Activated T-helper 1 cell treated with anti-CD3 and anti-CD28 coated beads, Interleukin-2, amount 50 U/mL, for 16 hours (primary cell): ENCODE data around the gene SNX4.
A peak's percentile ranks its signal among the peaks of the same experiment; 100 is the strongest.
"Not testable (repeated sequence)": the region's sequence is repeated elsewhere in the genome, so short reads cannot be mapped to it uniquely, and the experiment has no call there.

ENCODE experiments used
- DNase-seq, 2 donors: peaks; one replicate each; pipeline ENCODE4 v3.0.0-alpha.2; 2020; ENCODE audit warnings: low read depth in 1 of 2, low spot score in 1 of 2

The SNX4 gene

GRCh38 chr3:125519678-125520562 lies at the start of gene SNX4:
TSS of gene SNX4 (minus strand) at chr3:125520202. CDS start at chr3:125520172, 30 bp downstream.
- DNase-seq, result peak; percentile 67 to 81

GRCh38 chr3:125556314-125556713 lies 36.3 kb upstream of the SNX4 start:
- no peak for DNase-seq

GRCh38 chr3:125552401-125552800 lies 32.4 kb upstream of the SNX4 start:
- DNase-seq, result no peak

GRCh38 chr3:125528920-125529319 lies 8.9 kb upstream of the SNX4 start:
- no peak for DNase-seq

GRCh38 chr3:125525153-125525552 lies 5.2 kb upstream of the SNX4 start:
- no peak for DNase-seq

- DNase-seq, result not testable (repeated sequence)
Measured at GRCh38 chr3:125520563-125520919, 539 bp upstream of the SNX4 start.

- no peak for DNase-seq
Measured at GRCh38 chr3:125515421-125515820, 4.6 kb downstream of the SNX4 start.

GRCh38 chr3:125513490-125514115 lies 6.4 kb downstream of the SNX4 start:
- no peak for DNase-seq

- no peak for DNase-seq
Measured at GRCh38 chr3:125512135-125512920, 7.7 kb downstream of the SNX4 start.

GRCh38 chr3:125511420-125512118 lies 8.4 kb downstream of the SNX4 start:
- no peak for DNase-seq

- DNase-seq, result no peak
Measured at GRCh38 chr3:125507128-125507527, 12.9 kb downstream of the SNX4 start.

GRCh38 chr3:125498630-125499029 lies 21.4 kb downstream of the SNX4 start:
- no peak for DNase-seq

GRCh38 chr3:125496701-125497100 lies 23.3 kb downstream of the SNX4 start:
- no peak for DNase-seq

- no peak for DNase-seq
Measured at GRCh38 chr3:125482406-125482805, 37.6 kb downstream of the SNX4 start.

- no peak for DNase-seq
Measured at GRCh38 chr3:125481786-125482185, 38.2 kb downstream of the SNX4 start.

- DNase-seq, result not testable (repeated sequence)
Measured at GRCh38 chr3:125481375-125481759, 38.6 kb downstream of the SNX4 start.

GRCh38 chr3:125480656-125481374 lies 39.2 kb downstream of the SNX4 start:
- no peak for DNase-seq

- DNase-seq, result no peak
Measured at GRCh38 chr3:125479091-125479490, 40.9 kb downstream of the SNX4 start.

- DNase-seq, result no peak
Measured at GRCh38 chr3:125478326-125478725, 41.7 kb downstream of the SNX4 start.

- no peak for DNase-seq
Measured at GRCh38 chr3:125477701-125478100, 42.3 kb downstream of the SNX4 start.

- no peak for DNase-seq
Measured at GRCh38 chr3:125470671-125471070, 49.3 kb downstream of the SNX4 start.
